ENCODE measurements around the gene GSTK1.
"Not testable (repeated sequence)": the region's sequence is repeated elsewhere in the genome, so short reads cannot be mapped to it uniquely, and the experiment has no call there.

The GSTK1 gene

GRCh38 chr7:143239813-143240212 is 23.4 kb upstream of the GSTK1 start:
- DNase-seq, result no peak

GRCh38 chr7:143240291-143241168 is 22.7 kb upstream of the GSTK1 start:
- no peak for DNase-seq

- DNase-seq, result no peak
Measured at GRCh38 chr7:143242306-143242705, 20.9 kb upstream of the GSTK1 start.

- no peak for DNase-seq
Measured at GRCh38 chr7:143243111-143243510, 20.1 kb upstream of the GSTK1 start.

GRCh38 chr7:143243614-143244013 is 19.6 kb upstream of the GSTK1 start:
- DNase-seq, result no peak

GRCh38 chr7:143244321-143244720 is 18.9 kb upstream of the GSTK1 start:
- DNase-seq, result no peak

GRCh38 chr7:143245123-143245522 is 18.1 kb upstream of the GSTK1 start:
- no peak for DNase-seq

- DNase-seq, result no peak
Measured at GRCh38 chr7:143247372-143247771, 15.9 kb upstream of the GSTK1 start.

- DNase-seq, result no peak
Measured at GRCh38 chr7:143248761-143249354, 14.4 kb upstream of the GSTK1 start.

GRCh38 chr7:143250199-143250598 is 13.0 kb upstream of the GSTK1 start:
- no peak for DNase-seq

GRCh38 chr7:143250822-143251221 is 12.4 kb upstream of the GSTK1 start:
- no peak for DNase-seq

GRCh38 chr7:143252006-143252405 is 11.2 kb upstream of the GSTK1 start:
- DNase-seq, result no peak

- no peak for DNase-seq
Measured at GRCh38 chr7:143255564-143255963, 7.7 kb upstream of the GSTK1 start.

GRCh38 chr7:143256325-143256724 is 6.9 kb upstream of the GSTK1 start:
- DNase-seq, result no peak

GRCh38 chr7:143256932-143257331 is 6.3 kb upstream of the GSTK1 start:
- DNase-seq, result no peak

- no peak for DNase-seq
Measured at GRCh38 chr7:143257501-143257900, 5.7 kb upstream of the GSTK1 start.

GRCh38 chr7:143258831-143259230 is 4.4 kb upstream of the GSTK1 start:
- DNase-seq, result no peak

GRCh38 chr7:143259765-143260164 is 3.5 kb upstream of the GSTK1 start:
- DNase-seq, result no peak

- no peak for DNase-seq
Measured at GRCh38 chr7:143261901-143262300, 1.3 kb upstream of the GSTK1 start.

GRCh38 chr7:143264196-143264568 is 941 bp downstream of the GSTK1 start:
- not testable (repeated sequence) for DNase-seq

GRCh38 chr7:143265017-143265693 is 1.9 kb downstream of the GSTK1 start:
- no peak for DNase-seq

- DNase-seq, result no peak
Measured at GRCh38 chr7:143269251-143269650, 6.0 kb downstream of the GSTK1 start.

- DNase-seq, result no peak
Measured at GRCh38 chr7:143271240-143271639, 8.0 kb downstream of the GSTK1 start.

GRCh38 chr7:143272871-143273270 is 9.6 kb downstream of the GSTK1 start:
- DNase-seq, result no peak

All from 8988T (cell line).